ENCODE results near the gene GNB3.

GRCh38 chr12:6791931-6792520, 48.7 kb upstream of the GNB3 start:
- TF ChIP-seq, protein P1, sequence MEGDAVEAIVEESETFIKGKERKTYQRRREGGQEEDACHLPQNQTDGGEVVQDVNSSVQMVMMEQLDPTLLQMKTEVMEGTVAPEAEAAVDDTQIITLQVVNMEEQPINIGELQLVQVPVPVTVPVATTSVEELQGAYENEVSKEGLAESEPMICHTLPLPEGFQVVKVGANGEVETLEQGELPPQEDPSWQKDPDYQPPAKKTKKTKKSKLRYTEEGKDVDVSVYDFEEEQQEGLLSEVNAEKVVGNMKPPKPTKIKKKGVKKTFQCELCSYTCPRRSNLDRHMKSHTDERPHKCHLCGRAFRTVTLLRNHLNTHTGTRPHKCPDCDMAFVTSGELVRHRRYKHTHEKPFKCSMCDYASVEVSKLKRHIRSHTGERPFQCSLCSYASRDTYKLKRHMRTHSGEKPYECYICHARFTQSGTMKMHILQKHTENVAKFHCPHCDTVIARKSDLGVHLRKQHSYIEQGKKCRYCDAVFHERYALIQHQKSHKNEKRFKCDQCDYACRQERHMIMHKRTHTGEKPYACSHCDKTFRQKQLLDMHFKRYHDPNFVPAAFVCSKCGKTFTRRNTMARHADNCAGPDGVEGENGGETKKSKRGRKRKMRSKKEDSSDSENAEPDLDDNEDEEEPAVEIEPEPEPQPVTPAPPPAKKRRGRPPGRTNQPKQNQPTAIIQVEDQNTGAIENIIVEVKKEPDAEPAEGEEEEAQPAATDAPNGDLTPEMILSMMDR (IDR thresholded peaks at IDR 0.05): no peak
- no peak for TF ChIP-seq POLR2A (IDR thresholded peaks at IDR 0.05)

Measured in Peyer's patch (tissue), 4 donors.